Stimulated activated CD4-positive, alpha-beta T cell treated with anti-CD3 and anti-CD28 coated beads, TNF-alpha, amount 100 ng/mL, for 48 hours (primary cell): ENCODE results near the gene LRRC8E.

Experiments
- DNase-seq, 3 donors: peaks; one replicate each; pipeline ENCODE4 v3.0.0-alpha.2; 2020; ENCODE audit warnings: low read depth in 3 of 3

The LRRC8E gene

GRCh38 chr19:7932276-7932929 is 44.1 kb downstream of the LRRC8E start:
- no peak for DNase-seq

DNA sequence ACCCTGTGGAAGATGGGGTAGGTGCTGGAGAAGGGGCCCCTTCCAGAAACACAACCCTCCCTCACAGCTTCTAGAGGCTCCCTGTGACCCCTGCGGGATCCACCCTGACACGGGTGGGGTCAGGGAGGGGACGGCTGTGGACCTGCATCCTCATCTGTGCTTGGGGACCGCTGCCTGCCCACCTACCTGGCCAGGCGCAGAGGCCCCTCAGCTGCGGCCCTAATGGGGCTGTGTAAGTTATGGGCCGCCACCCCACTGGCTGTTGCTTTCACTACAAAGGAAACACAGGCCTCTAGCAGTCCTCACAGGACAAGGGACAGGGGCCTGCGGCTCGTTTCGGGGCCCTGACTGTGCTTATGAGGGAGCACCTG is 44.6 kb downstream of the LRRC8E start:
- no peak for DNase-seq

DNA sequence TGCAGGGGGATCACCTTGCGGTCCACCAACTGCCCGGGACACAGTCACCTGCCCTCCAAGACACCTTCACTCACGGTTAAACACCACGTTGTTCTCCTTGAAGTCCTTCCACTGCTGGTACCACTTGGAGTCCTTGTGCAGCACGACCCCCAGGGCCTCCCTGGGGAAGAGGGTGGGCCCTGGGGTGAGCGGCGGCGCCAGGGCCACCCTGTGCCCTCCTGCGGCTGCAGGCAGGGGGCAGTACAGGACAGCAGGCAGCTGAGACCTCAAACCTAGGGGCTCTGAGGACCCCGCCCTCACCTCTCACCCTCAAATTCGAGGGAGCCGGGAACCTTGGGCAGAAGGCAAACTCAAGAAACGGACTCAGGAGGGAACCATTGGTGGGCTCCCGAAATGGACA is 45.1 kb downstream of the LRRC8E start:
- no peak for DNase-seq

DNA sequence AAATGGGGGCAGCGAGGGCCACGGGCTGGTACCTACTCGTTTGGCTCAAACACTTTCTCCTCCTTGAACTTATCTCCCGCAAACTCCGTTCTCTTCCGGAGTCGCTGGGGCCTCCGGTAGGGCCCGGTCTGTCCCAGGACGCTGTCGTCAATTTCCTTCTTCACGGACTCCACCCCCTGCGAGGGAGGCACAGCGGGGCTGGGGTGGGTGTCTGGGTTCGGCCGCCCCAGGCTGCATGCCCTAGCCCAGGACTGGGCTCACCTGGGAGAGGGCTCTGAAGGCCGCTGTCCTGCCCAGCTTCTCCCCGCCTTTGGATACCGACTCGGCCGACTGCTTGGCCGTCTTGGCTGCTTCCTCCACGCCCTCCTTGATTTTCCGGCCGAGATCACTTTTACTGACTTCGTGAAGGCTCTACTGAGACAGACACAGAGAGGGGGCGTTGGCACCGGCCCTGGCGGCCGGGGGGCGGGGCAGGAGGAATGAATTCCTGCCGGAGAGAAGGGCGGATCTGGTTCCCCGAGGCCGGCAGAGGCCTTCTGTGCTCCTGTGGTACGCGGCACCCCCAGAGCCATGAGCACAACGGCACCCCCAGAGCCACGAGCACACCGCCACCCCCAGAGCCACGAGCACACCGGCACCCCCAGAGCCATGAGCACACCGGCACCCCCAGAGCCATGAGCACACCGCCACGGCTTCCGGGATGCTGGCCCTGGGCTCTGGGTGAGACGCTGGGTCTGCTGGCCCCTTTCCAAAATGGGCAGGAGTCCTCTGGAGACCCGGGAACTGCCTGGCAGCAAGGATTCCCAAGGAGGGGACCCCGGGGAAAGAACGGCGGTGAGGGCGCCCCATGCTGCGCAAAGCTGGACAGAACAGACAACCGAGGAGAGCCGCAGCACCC is 45.8 kb downstream of the LRRC8E start:
- DNase-seq = no peak

DNA sequence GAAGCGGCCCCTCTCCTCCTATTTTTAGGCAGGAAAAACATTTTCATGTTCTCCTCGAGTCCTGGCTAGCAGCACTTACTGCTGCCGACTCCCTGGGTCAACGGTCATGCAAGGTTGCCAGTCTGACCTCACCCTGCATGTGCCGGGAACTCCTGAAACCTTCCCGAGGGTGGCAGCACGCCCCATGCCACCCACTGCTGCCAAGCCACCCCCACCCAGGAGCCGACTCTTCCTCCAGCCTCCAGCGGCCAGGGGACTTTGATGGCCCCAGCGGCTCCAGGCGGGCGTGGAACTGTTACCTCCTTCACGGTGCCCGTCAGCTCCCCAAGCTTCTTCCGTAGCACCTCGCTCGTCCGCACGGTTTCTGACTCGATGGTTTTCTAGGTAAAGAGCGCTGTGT is 46.5 kb downstream of the LRRC8E start:
- DNase-seq = no peak

- no peak for DNase-seq
These were observed 52.5 kb downstream of the LRRC8E start for GRCh38 chr19:7940841-7941240.

DNA sequence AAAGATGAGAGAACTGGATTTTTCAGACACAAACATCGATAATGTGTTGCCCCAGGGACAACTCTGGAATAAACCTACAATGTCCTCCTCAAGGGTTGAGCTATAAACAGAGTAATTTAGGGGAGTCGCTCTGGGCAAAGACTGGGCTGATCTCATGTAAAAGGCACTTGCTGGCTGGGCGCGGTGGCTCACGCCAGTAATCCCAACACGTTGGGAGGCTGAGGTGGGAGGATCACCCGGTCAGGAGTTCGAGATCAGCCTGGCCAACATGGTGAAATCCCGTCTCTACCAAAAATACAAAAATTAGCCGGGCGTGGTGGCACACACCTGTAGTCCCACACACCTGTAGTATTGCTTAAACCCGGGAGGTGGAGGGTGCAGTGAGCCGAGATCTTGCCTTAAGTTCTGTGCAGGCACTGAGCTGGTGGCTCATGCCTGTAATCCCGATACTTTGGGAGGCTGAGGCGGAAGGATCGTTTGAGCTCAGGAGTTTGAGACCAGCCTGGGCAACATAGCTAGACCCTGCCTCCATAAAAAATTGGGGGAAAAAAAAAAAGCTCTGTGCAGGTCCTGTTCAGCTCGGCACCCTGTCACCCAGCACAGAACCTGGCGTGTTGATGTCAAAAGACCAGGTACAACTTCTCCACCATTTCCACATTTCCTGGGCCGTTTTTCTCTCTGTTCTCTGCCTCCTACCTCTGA is 53.7 kb downstream of the LRRC8E start:
- DNase-seq = no peak

DNA sequence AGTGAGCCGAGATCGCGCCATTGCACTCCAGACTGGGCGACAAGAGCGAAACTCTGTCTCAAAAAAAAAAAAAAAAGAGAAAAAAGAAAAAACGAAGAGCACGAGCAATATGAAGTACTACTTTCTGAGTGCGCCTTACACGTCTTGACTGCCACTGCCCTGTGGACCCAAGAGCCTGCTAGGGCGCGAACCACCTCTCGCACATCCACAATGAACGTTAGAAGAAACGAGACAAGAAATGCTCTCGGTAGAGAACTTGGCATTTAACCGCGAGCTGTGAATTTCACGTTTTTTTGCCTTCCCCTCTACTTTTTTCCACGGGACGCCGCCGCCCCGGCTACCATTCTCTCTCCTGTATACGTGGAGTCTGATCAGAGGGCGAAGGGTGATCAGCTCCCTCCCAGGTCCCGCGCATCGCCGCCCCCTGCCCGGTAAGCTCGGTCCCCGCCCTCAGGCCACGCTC is 54.7 kb downstream of the LRRC8E start:
- no peak for DNase-seq

GRCh38 chr19:7943444-7944176 is 55.3 kb downstream of the LRRC8E start, which contains the start of gene TIMM44:
TSS of gene TIMM44 (minus strand) at chr19:7943666. CDS start at chr19:7943651, 15 bp downstream.
- DNase-seq = peak; percentile 96 to 99 (median 97)

- DNase-seq = peak; percentile 74 to 83 (median 79)
These were observed 56.0 kb downstream of the LRRC8E start for GRCh38 chr19:7944177-7944761.

DNA sequence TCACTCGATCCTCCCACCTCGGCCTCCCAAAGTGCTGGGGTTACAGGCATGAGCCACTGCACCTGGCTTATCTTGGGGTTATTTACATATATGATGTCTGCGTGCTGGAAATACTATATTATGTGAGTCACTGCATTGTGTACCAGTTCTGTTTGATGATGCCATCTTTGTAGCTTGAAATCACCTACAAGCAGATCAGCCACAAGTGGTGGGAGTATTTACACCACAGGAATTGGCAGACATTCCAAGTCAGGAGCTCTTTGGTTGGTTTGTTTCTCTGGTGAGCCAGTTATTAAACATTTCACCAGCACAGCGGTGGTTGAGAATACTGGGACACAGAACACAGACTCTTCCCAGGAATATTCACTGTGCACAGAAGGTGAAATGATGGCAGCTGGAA is 59.6 kb downstream of the LRRC8E start:
- no peak for DNase-seq
